ENCODE data around the gene TAPBP.

TAPBP gene

DNA sequence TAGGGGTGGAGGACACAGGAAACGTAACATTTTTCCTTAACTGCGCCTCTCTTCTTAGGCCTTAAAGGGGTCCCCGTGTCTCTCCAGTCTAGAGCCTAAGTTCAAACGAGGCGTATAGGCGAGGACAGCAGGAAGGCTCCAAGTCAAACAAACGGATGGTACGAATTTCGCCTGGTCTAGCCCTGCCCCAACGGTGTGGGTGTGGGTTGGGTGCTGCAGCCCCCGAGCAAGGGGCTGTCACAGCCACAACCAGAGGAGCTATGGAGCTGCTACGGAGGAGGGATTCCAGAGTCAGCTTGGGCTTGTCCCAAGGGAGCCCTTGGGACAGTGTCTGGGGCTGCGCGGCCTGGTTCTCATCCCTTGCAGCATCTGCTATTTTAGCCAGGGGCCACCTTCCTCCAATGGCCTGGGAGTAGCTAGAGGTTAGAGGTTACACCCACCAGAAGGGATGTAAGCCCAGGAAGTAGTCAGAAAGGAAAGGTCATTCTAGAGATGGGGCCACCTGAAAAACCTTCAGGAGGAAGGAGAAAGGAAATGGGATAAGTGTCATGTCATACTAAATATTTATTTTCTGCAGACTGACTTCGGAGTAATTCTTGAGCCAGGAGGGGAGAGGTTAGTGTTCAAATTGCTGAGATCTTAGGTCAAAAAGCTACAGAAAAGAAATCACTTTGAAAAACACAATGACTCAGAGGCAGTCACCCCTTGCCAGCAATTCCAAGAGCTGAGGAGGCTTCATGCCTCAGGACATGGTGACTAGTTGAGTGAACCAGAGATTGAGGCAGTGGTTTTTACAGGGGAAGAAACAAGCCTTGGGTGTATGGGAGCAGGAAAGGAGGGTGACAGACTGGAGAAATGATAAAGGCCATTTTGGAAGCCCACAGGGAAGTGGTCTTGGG is 63.9 kb downstream of the TAPBP start:
- no peak for DNase-seq (ENCODE audit: low read depth in 3 of 3, low spot score in 1 of 3)

Data from stimulated activated CD4-positive, alpha-beta T cell treated with anti-CD3 and anti-CD28 coated beads, TNF-alpha, amount 100 ng/mL, for 1 hour (primary cell).